Measurements from ENCODE around the gene AKAP8.

DNA sequence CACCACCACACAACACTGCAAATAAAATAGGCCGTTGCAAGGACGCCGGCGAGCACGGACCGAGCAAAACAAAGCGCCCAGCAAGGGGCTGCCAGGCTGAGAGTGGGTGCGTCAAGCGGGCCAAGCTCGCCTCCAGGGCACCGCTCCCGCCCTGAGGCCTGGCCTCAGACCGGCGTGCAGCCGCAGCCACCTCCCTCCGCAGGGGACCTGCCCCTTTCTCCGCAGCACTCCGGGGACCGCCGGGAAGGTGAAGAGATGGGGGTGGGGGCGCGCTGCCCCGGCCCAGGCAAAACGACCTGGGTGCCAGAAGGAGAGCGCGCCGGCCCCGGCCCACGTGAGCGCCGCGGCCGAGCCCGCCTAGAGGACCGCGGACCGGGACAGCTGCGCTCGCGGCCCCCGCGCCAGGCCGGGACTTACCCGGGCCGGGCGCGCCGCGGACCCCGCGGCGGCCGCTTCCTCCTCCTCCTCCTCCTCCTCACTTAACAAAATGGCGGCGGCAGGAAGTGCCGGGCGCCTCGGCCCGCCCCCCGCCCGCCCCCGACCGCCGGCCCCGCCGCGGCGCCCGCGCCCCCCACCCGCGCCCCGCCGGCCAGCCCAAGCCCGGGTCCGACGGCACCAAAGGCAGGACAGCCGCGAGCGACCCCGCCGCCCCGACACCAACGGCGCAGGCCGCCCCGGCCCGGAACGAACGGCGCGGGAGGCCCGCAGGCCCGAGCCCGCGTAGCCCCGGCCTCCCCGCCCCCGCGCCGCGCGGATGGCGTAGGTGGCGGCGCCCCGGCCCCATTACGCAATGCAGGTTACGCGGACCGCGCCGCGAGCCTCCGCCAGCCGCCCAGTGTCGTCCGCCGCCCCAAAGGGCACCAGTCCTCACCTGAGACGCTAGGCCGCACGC lies 47.9 kb downstream of the AKAP8 start:
- TF ChIP-seq GATA2 (IDR thresholded peaks at IDR 0.05; ENCODE audit: low read depth, low read length), result no peak
- TF ChIP-seq GATA3 (IDR thresholded peaks at IDR 0.05; ENCODE audit: low read depth, low read length), result no peak

All from SH-SY5Y (cell line).